HepG2 (cell line): ENCODE data around the gene KLF6. TPM values are rescaled to one million over a fixed set of nuclear protein-coding genes. Genes with fewer than 3 reads are reported as not detected.
A peak's percentile ranks its signal among the peaks of the same experiment; 100 is the strongest.

Experiments used
- ATAC-seq: fragments of 200-7000 bp; cut with Tn5 transposase; 3 replicates; pipeline ENCODE4 v1.9.1; 2020; ENCODE audit warnings: mild to moderate bottlenecking, moderate library complexity
- BruUV-seq: library from RNA; stranded (reverse); fragments of 400-500 nt; replicated peaks from 2 replicates; lab custom pipeline; 2021; lab: Mats Ljungman, UMichigan
- CTCF ChIA-PET: fragments of 300-600 bp; formaldehyde crosslinking; extraction: SDS; loops from one replicate; lab custom pipeline; 2021; ENCODE audit warnings: low total read pairs, inconsistent platforms, low intra/inter-chr PET ratio; lab: Yijun Ruan, JAX
- POLR2A ChIA-PET: fragments of 350-600 bp; sonication (Branson Sonifier 250); formaldehyde crosslinking; loops from one replicate; lab custom pipeline; 2020; ENCODE audit warnings: antibody characterized with exemption, inconsistent platforms; lab: Yijun Ruan, JAX
- DNase-seq: peaks from one replicate; pipeline ENCODE4 v3.0.0-alpha.2; 2015; ENCODE audit warnings: low spot score
- FAIRE-seq: peaks from 3 replicates; lab custom pipeline; 2011; peaks lifted over from hg19 to GRCh38; lab: Jason Lieb, UNC
- H2AFZ ChIP-seq: one replicate; pipeline ENCODE4 v1.6.1; 2011; ENCODE audit warnings: low read length, inconsistent platforms
- H3K27ac ChIP-seq: fragments of 300-600 bp; 3 replicates; pipeline ENCODE4 v1.8.0; 2011; ENCODE audit warnings: mixed run types, mild to moderate bottlenecking, mixed read lengths, low read length, inconsistent platforms; ENCODE audit not compliant: insufficient read depth; ENCODE audit errors: extremely low read length
- H3K27me3 ChIP-seq, 2 experiments: fragments of 200-600 bp in 1 of 2; 2 replicates in 1 of 2; 3 replicates in 1 of 2; pipeline versions ENCODE4 v1.6.0 to v1.8.0; 2011; ENCODE audit warnings: low read length in 2 of 2, mild to moderate bottlenecking in 2 of 2, moderate library complexity in 2 of 2, inconsistent platforms in 1 of 2; ENCODE audit not compliant: insufficient read depth in 2 of 2, control insufficient read depth in 1 of 2
- H3K36me3 ChIP-seq, 2 experiments: fragments of 200-600 bp in 1 of 2; replicated peaks in 1 of 2; 2 replicates in 1 of 2; 3 replicates in 1 of 2; pipeline versions ENCODE4 v1.5.1 to v1.8.0; 2011; ENCODE audit warnings: low read length in 2 of 2, inconsistent platforms in 1 of 2; ENCODE audit not compliant: insufficient read depth in 2 of 2, control insufficient read depth in 1 of 2
- H3K4me1 ChIP-seq: 2 replicates; pipeline ENCODE4 v1.5.1; 2012; ENCODE audit warnings: low read length, inconsistent platforms; ENCODE audit not compliant: insufficient read depth
- H3K4me2 ChIP-seq: 2 replicates; pipeline ENCODE4 v1.6.0; 2011; ENCODE audit warnings: low read depth, low read length, inconsistent platforms
- H3K4me3 ChIP-seq, 3 experiments: fragments of 200-600 bp in 1 of 3; sonication (generic), shearing (Covaris generic) in 1 of 3; replicated peaks in 1 of 3; 2 replicates each; pipeline ENCODE4 v1.5.1; 2011 to 2016; ENCODE audit warnings: low read length in 3 of 3, inconsistent platforms in 2 of 3, low read depth in 2 of 3, mild to moderate bottlenecking in 2 of 3, control low read depth in 1 of 3, mixed read lengths in 1 of 3; ENCODE audit not compliant: insufficient read depth in 1 of 3
- H3K79me2 ChIP-seq: one replicate; pipeline ENCODE4 v1.6.1; 2011; ENCODE audit warnings: low read length, inconsistent platforms; ENCODE audit not compliant: insufficient read depth
- H3K9ac ChIP-seq: 2 replicates; pipeline ENCODE4 v1.6.0; 2011; ENCODE audit warnings: mild to moderate bottlenecking, low read depth, low read length, inconsistent platforms; ENCODE audit not compliant: insufficient read depth
- H3K9me3 ChIP-seq: 2 replicates; pipeline ENCODE4 v1.5.1; 2012; ENCODE audit warnings: mild to moderate bottlenecking, low read length
- H4K20me1 ChIP-seq: 2 replicates; pipeline ENCODE4 v1.6.0; 2011; ENCODE audit warnings: inconsistent platforms, mild to moderate bottlenecking, low read length, moderate library complexity; ENCODE audit not compliant: insufficient read depth
- CERS6 ChIP-seq: sonication (generic); formaldehyde crosslinking; IDR thresholded peaks from 2 replicates; pipeline ENCODE4 v1.5.0; 2020; ENCODE audit warnings: missing genetic modification reagents
- DRAP1 ChIP-seq: IDR thresholded peaks from 2 replicates; pipeline ENCODE4 v1.6.1; 2016; ENCODE audit warnings: missing genetic modification reagents, missing compliant biosample characterization
- EZH2 ChIP-seq: conservative IDR thresholded peaks from 2 replicates; pipeline ENCODE4 v1.6.1; 2012; ENCODE audit warnings: mild to moderate bottlenecking, low read depth, low read length, moderate library complexity
- FLYWCH1 ChIP-seq: sonication (generic); formaldehyde crosslinking; IDR thresholded peaks from 2 replicates; pipeline ENCODE4 v1.8.1; 2023; ENCODE audit warnings: mild to moderate bottlenecking, missing genetic modification reagents
- GTF2F1 ChIP-seq: fragments of 150-350 bp; IDR thresholded peaks from 2 replicates; pipeline ENCODE4 v1.6.1; 2014; ENCODE audit warnings: low read length
- HMG20B ChIP-seq: conservative IDR thresholded peaks from 2 replicates; pipeline ENCODE4 v1.6.1; 2016; ENCODE audit warnings: missing genetic modification reagents, missing compliant biosample characterization
- HOXA9 ChIP-seq: sonication (generic); formaldehyde crosslinking; IDR thresholded peaks from 2 replicates; pipeline ENCODE4 v1.8.1; 2022; ENCODE audit warnings: missing genetic modification reagents, mild to moderate bottlenecking, moderate library complexity, borderline replicate concordance
- MBD4 ChIP-seq: IDR thresholded peaks from 2 replicates; pipeline ENCODE4 v1.6.1; 2012; ENCODE audit warnings: low read length, inconsistent platforms, borderline replicate concordance
- MTF1 ChIP-seq: sonication (generic); formaldehyde crosslinking; IDR thresholded peaks from 2 replicates; pipeline ENCODE4 v1.5.0; 2020; ENCODE audit warnings: missing genetic modification reagents
- MXD1 ChIP-seq: sonication (generic); formaldehyde crosslinking; IDR thresholded peaks from 2 replicates; pipeline ENCODE4 v1.4.0; 2020; ENCODE audit warnings: mild to moderate bottlenecking, missing genetic modification reagents
- MYC ChIP-seq: sonication (generic); formaldehyde crosslinking; IDR thresholded peaks from 2 replicates; pipeline ENCODE4 v1.9.0; 2021; ENCODE audit warnings: missing genetic modification reagents, borderline replicate concordance
- NRL ChIP-seq: sonication (generic); formaldehyde crosslinking; IDR thresholded peaks from 2 replicates; pipeline ENCODE4 v1.5.0; 2020; ENCODE audit warnings: missing genetic modification reagents, mild to moderate bottlenecking, moderate library complexity, borderline replicate concordance
- PAWR ChIP-seq: sonication (generic); formaldehyde crosslinking; IDR thresholded peaks from 2 replicates; pipeline ENCODE4 v1.4.0; 2020; ENCODE audit warnings: missing genetic modification reagents, mild to moderate bottlenecking, borderline replicate concordance
- SMAD3 ChIP-seq: sonication (generic); formaldehyde crosslinking; IDR thresholded peaks from 2 replicates; pipeline ENCODE4 v1.4.0; 2020; ENCODE audit warnings: missing genetic modification reagents
- TMF1 ChIP-seq: sonication (generic); formaldehyde crosslinking; IDR thresholded peaks from 2 replicates; pipeline ENCODE4 v1.8.1; 2022; ENCODE audit warnings: low read depth, missing genetic modification reagents
- ZNF615 ChIP-seq: sonication (generic); formaldehyde crosslinking; IDR thresholded peaks from 2 replicates; pipeline ENCODE4 v1.5.0; 2020; ENCODE audit warnings: mild to moderate bottlenecking, missing genetic modification reagents, borderline replicate concordance
- ZNF781 ChIP-seq: sonication (generic); formaldehyde crosslinking; IDR thresholded peaks from 2 replicates; pipeline ENCODE4 v1.5.1; 2020; ENCODE audit warnings: borderline replicate concordance, mild to moderate bottlenecking, missing genetic modification reagents; ENCODE audit errors: not compliant biosample characterization
- WGBS: methylation state at CpG from one replicate; pipeline ENCODE4 v1.1.6; 2017; ENCODE audit warnings: low lambda C conversion rate; 5-methylcytosine and 5-hydroxymethylcytosine counted together
- in situ Hi-C: cut with HindIII; loops from 2 replicates; pipeline ENCODE4 v1.10.0; 2017; ENCODE audit warnings: low pct_unique_long_range_greater_than_20kb; ENCODE audit not compliant: extremely low pct_ligation_motif_present
- intact Hi-C: fragments of 100-400 bp; cut with micrococcal nuclease; formaldehyde crosslinking; loops from one replicate; pipeline ENCODE4 v1.10.0; 2022; ENCODE audit not compliant: unreplicated experiment
- polyA plus RNA-seq, 8 experiments: library from polyadenylated mRNA; depleted of rRNA in 3 of 8; stranded (reverse) in 7 of 8; unstranded in 1 of 8; fragments of >200 nt; fragmentation: Illumina TruSeq in 4 of 8; extraction: Trizol in 4 of 8; gene quantifications; 2 replicates each; pipeline versions ENCODE4 v1.2.1 to v1.2.3, GENCODE V29; 2011 to 2016; ENCODE audit warnings: low read depth in 4 of 8, missing spikeins in 1 of 8, mixed read lengths in 1 of 8; ENCODE audit not compliant: insufficient read depth in 1 of 8
- total RNA-seq, 5 experiments: library from RNA; depleted of rRNA; stranded (reverse); fragments of >200 nt; fragmentation: Illumina TruSeq; extraction: Trizol; gene quantifications; 2 replicates each; pipeline ENCODE4 v1.2.3, GENCODE V29; 2016; ENCODE audit warnings: low read depth in 1 of 5

The KLF6 gene
- total and polyA plus RNA-seq, 2 of the 13 experiments (the other 11 are each of a cell fraction or from before 2014, with no cell fraction given) = 27.0 to 71.9 TPM

- TF ChIP-seq NRL (CRISPR knock-in tag) (no peak), ZNF615 (CRISPR knock-in tag) (no peak)
Measured at GRCh38 chr10:3820255-3820654, 35.2 kb upstream of the KLF6 start (continued).

- peaks cover 32% of the 10 kb centered on the region for H3K4me1 ChIP-seq
- no peaks in the 10 kb centered on the region for H3K36me3 ChIP-seq
- H3K27ac ChIP-seq = no peak overlapping the region
- no peaks in the 10 kb centered on the region for H3K9me3 ChIP-seq
- no peak overlapping the region for H3K4me3 ChIP-seq
- H3K79me2 ChIP-seq = no peaks in the 10 kb centered on the region
- no peaks in the 10 kb centered on the region for H4K20me1 ChIP-seq
- FAIRE-seq = no peak
- no TSS peak for BruUV-seq
- H2AFZ ChIP-seq = peak overlapping the region; percentile 12
- 89% methylated on average over 5 of the region's 5 CpGs for WGBS
- no peak for ATAC-seq
- TF ChIP-seq HMG20B (CRISPR knock-in tag) (no peak), SMAD3 (CRISPR knock-in tag) (no peak), MXD1 (CRISPR knock-in tag) (no peak)
- ChIA-PET CTCF (no interaction called here), POLR2A (interaction anchor here (2.1 kb wide), 1 partner anchor 32 kb away, joined by 14 read pairs; the partner anchor contains the start of gene KLF6)
- no peak for DNase-seq
- H3K4me2 ChIP-seq = no peak overlapping the region
- intact Hi-C loops (no loop called here), in situ Hi-C loops (no loop called here)
- H3K27me3 ChIP-seq = no peaks in the 10 kb centered on the region
- H3K9ac ChIP-seq = no peak overlapping the region
Measured at GRCh38 chr10:3816995-3817394, 32.0 kb upstream of the KLF6 start.

- H2AFZ ChIP-seq = no peak overlapping the region
- DNase-seq (no peak), FAIRE-seq (no peak), ATAC-seq (no peak)
- BruUV-seq = no TSS peak
- H4K20me1 ChIP-seq = no peaks in the 10 kb centered on the region
- no peaks in the 10 kb centered on the region for H3K27me3 ChIP-seq
- CTCF ChIA-PET = no interaction called here
- WGBS = 96% methylated on average over 6 of the region's 6 CpGs
- no peak overlapping the region for H3K4me2 ChIP-seq
- H3K4me3 ChIP-seq = no peak overlapping the region
- H3K9me3 ChIP-seq = no peaks in the 10 kb centered on the region
- in situ Hi-C loops (no loop called here), intact Hi-C loops (loop anchor here (5.0 kb wide), 1 partner anchor 72 kb away; no protein-coding TSS in a partner anchor)
- H3K9ac ChIP-seq = no peak overlapping the region
- H3K27ac ChIP-seq = no peak overlapping the region
- H3K4me1 ChIP-seq = peaks cover 53% of the 10 kb centered on the region
- H3K36me3 ChIP-seq = no peaks in the 10 kb centered on the region
- no peaks in the 10 kb centered on the region for H3K79me2 ChIP-seq
- POLR2A ChIA-PET = interaction anchor here (1.5 to 2.1 kb wide), 3 partner anchors 30 to 75 kb away, joined by 4 to 15 read pairs (median 5); partner anchors contain the start of gene KLF6
- no peak for TF ChIP-seq MBD4
- TF ChIP-seq MTF1 (CRISPR knock-in tag) = no peak
- no peak for TF ChIP-seq FLYWCH1 (CRISPR knock-in tag)
- TF ChIP-seq MYC (CRISPR knock-in tag) = no peak
- TF ChIP-seq EZH2 = no peak
- TF ChIP-seq GTF2F1 = no peak
- no peak for TF ChIP-seq DRAP1
- no peak for TF ChIP-seq HOXA9 (CRISPR knock-in tag)
- TF ChIP-seq PAWR (CRISPR knock-in tag) = no peak
- no peak for TF ChIP-seq TMF1
- no peak for TF ChIP-seq CERS6 (CRISPR knock-in tag)
- TF ChIP-seq ZNF781 (CRISPR knock-in tag) = no peak
Measured at GRCh38 chr10:3814838-3815220, 29.8 kb upstream of the KLF6 start.
